ENCODE measurements around the gene NPC1L1. TPM values are rescaled to one million over a fixed set of nuclear protein-coding genes. Genes with fewer than 3 reads are reported as not detected.

The NPC1L1 gene
- total and polyA plus RNA-seq, 7 experiments from 2014 or later: 0.11 to 0.32 (median 0.21) TPM; not detected in 3

DNA sequence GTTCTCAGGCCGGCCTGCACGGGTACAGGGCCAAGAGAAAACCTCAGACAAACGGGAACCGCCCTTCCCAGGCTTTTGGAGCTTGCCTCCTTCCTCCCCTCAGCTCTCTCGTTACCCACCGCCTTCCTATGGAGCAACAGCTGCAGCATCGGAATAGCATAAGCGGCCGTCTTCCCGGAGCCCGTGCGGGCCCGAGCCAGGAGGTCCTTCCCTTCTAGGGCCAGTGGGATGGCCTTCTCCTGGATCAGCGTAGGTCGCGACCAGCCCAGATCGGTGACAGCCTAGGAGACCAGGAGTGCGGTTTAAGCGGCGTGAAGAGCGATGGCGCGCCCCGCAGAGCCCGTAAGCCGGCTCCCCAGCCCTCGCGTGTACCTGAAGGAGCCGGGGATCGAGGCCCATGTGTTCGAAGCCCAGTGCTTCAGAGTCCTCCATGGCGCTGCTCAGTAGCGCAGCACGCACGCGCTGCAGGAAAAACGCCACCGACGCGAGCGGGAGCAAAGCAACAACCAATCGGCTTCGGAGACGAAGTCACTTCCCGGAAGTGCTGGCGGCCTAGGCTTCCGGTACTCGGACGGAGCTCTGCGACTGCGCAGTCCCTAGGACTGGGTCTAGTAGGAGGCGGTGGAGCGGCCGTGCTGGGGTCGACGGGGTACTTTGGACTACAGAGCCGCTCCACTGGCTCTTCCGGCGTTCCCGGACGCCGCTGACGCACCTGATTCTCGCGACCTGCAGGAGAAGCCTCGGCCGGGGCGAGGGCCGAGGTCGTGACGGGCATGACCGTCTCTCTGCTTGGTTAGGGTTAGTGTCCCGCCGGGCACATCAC is 32.5 kb upstream of the NPC1L1 start, which contains the start of gene DDX56:
Gene DDX56 (minus strand): TSS at position 445 of the 823 bp plus-strand sequence. CDS start 13 bp downstream, at position 432.
- Histone ChIP-seq H3K36me3 (ENCODE audit: control insufficient read depth in 2 of 3, insufficient read depth in 3 of 3, low read length in 3 of 3) (peaks cover 21 to 50% (median 41%) of the 10 kb centered on the region in 3 experiments), H3K4me1 (ENCODE audit: control insufficient read depth in 2 of 2, insufficient read depth in 2 of 2, low read length in 2 of 2) (peaks cover 19 to 27% of the 10 kb centered on the region in 2 donors), H3K9me3 (ENCODE audit: control insufficient read depth in 2 of 3, low read length in 3 of 3) (no peaks in the 10 kb centered on the region), H3K4me3 (ENCODE audit: low read length) (peak within 1 kb of the TSS; percentile 95), H3K27me3 (ENCODE audit: control insufficient read depth in 2 of 2, insufficient read depth in 2 of 2, low read length in 2 of 2) (no peaks in the 10 kb centered on the region), H3K27ac (ENCODE audit: low read depth, low read length) (peak within 1 kb of the TSS; percentile 95)
- intact Hi-C loops (cut with micrococcal nuclease): loop anchor here (1.0 to 5.0 kb wide), 10 partner anchors 9 to 556 kb away; partner anchors contain the start of genes NUDCD3 (in 2 of the 2), TMED4 (in 2 of the 2), OGDH (in 1 of the 2) and POLD2 (in 1 of the 2)
- Mint-ChIP-seq H3K4me1 (peaks cover 20 to 48% (median 33%) of the 10 kb centered on the region in 7 donors), H3K27me3 (no peaks in the 10 kb centered on the region), H3K9me3 (no peaks in the 10 kb centered on the region), H3K36me3 (peaks cover 7 to 37% (median 22%) of the 10 kb centered on the region in 5 donors), H3K27ac (peak within 1 kb of the TSS; percentile 92 to 99 (median 98)), H3K4me3 (peak within 1 kb of the TSS; percentile 91 to 98 (median 95))
- CTCF ChIA-PET: interaction anchor here (0.8 to 2.7 kb wide), 3 partner anchors 8 to 347 kb away, joined by 3 to 14 read pairs (median 5); no protein-coding TSS in a partner anchor
- POLR2A ChIA-PET: interaction anchor here (0.6 to 4.5 kb wide), 24 partner anchors 9 to 705 kb away, joined by 3 to 51 read pairs (median 4); partner anchors contain the start of genes H2AZ2, MRPS24, NUDCD3 and OGDH
- ATAC-seq (peak; percentile 97), DNase-seq (peak; percentile 72 to 90 (median 87))

- Mint-ChIP-seq H3K27ac (peak overlapping the region; percentile 92 to 99 (median 98)), H3K36me3 (peaks cover 7 to 46% (median 24%) of the 10 kb centered on the region in 5 donors), H3K4me3 (peak overlapping the region; percentile 91 to 98 (median 95)), H3K27me3 (no peaks in the 10 kb centered on the region), H3K4me1 (peaks cover 20 to 48% (median 33%) of the 10 kb centered on the region in 7 donors), H3K9me3 (no peaks in the 10 kb centered on the region)
- DNase-seq (no peak), ATAC-seq (no peak)
- Histone ChIP-seq H3K27me3 (ENCODE audit: control insufficient read depth in 2 of 2, insufficient read depth in 2 of 2, low read length in 2 of 2) (no peaks in the 10 kb centered on the region), H3K36me3 (ENCODE audit: control insufficient read depth in 2 of 3, insufficient read depth in 3 of 3, low read length in 3 of 3) (peaks cover 21 to 53% (median 50%) of the 10 kb centered on the region in 3 experiments), H3K9me3 (ENCODE audit: control insufficient read depth in 2 of 3, low read length in 3 of 3) (no peaks in the 10 kb centered on the region), H3K27ac (ENCODE audit: low read depth, low read length) (peak overlapping the region; percentile 95), H3K4me3 (ENCODE audit: low read length) (peak overlapping the region; percentile 95), H3K4me1 (ENCODE audit: control insufficient read depth in 2 of 2, insufficient read depth in 2 of 2, low read length in 2 of 2) (peaks cover 19 to 27% of the 10 kb centered on the region in 2 donors)
- ChIA-PET POLR2A (interaction anchor here (0.6 to 4.5 kb wide), 13 partner anchors 8 to 704 kb away, joined by 3 to 51 read pairs (median 5); partner anchors contain the start of genes H2AZ2, MRPS24, NUDCD3 and OGDH), CTCF (interaction anchor here (0.8 to 1.3 kb wide), 3 partner anchors 15 to 563 kb away, joined by 3 to 5 read pairs (median 3); no protein-coding TSS in a partner anchor)
- intact Hi-C loops (cut with micrococcal nuclease): loop anchor here (1.0 to 5.0 kb wide), 4 partner anchors 82 to 555 kb away; partner anchors contain the start of genes NUDCD3 (in 1 of the 2) and POLD2 (in 1 of the 2)
These were observed 31.6 kb upstream of the NPC1L1 start for GRCh38 chr7:44572771-44573170.

- Mint-ChIP-seq H3K27ac (peak overlapping the region in 3 of 9 donors; percentile 13 to 67 (median 32)), H3K4me1 (peaks cover 21 to 47% (median 37%) of the 10 kb centered on the region in 7 donors), H3K27me3 (no peaks in the 10 kb centered on the region), H3K36me3 (peaks cover 7 to 52% (median 22%) of the 10 kb centered on the region in 5 donors), H3K9me3 (no peaks in the 10 kb centered on the region), H3K4me3 (no peak overlapping the region)
- no peak for DNase-seq
- Histone ChIP-seq H3K27me3 (ENCODE audit: control insufficient read depth in 2 of 2, insufficient read depth in 2 of 2, low read length in 2 of 2) (no peaks in the 10 kb centered on the region), H3K4me1 (ENCODE audit: control insufficient read depth in 2 of 2, insufficient read depth in 2 of 2, low read length in 2 of 2) (peaks cover 17 to 23% of the 10 kb centered on the region in 2 donors), H3K36me3 (ENCODE audit: control insufficient read depth in 2 of 3, insufficient read depth in 3 of 3, low read length in 3 of 3) (peaks cover 21 to 74% (median 53%) of the 10 kb centered on the region in 3 experiments), H3K4me3 (ENCODE audit: low read length) (no peak overlapping the region), H3K9me3 (ENCODE audit: control insufficient read depth in 2 of 3, low read length in 3 of 3) (no peaks in the 10 kb centered on the region), H3K27ac (ENCODE audit: low read depth, low read length) (no peak overlapping the region)
- intact Hi-C loops (cut with micrococcal nuclease): loop anchor here in 1 of 2 donors (5.0 kb wide), 2 partner anchors 448 to 553 kb away; partner anchors contain the start of gene POLD2
- ChIA-PET CTCF (interaction anchor here (0.8 kb wide), 1 partner anchor 353 kb away, joined by 4 read pairs; no protein-coding TSS in a partner anchor), POLR2A (interaction anchor here (2.5 to 3.3 kb wide), 2 partner anchors 12 to 80 kb away, joined by 8 to 18 read pairs; partner anchors contain the start of genes NUDCD3 and TMED4)
- ATAC-seq: no peak
These were observed 28.8 kb upstream of the NPC1L1 start for GRCh38 chr7:44569959-44570358.

GRCh38 chr7:44568771-44569560 is 27.8 kb upstream of the NPC1L1 start:
- no peak overlapping the region for H3K4me3 ChIP-seq (ENCODE audit: low read length)
- H3K27me3 ChIP-seq (ENCODE audit: control insufficient read depth in 2 of 2, insufficient read depth in 2 of 2, low read length in 2 of 2): no peaks in the 10 kb centered on the region
- Mint-ChIP-seq H3K27ac (peak overlapping the region in 3 of 9 donors; percentile 19 to 79 (median 51)), H3K27me3 (no peaks in the 10 kb centered on the region), H3K4me1 (peaks cover 15 to 38% (median 29%) of the 10 kb centered on the region in 7 donors), H3K4me3 (no peak overlapping the region), H3K9me3 (no peaks in the 10 kb centered on the region), H3K36me3 (peaks cover 7 to 56% (median 26%) of the 10 kb centered on the region in 5 donors)
- CTCF ChIA-PET: interaction anchor here (5.1 kb wide), 1 partner anchor 328 kb away, joined by 27 read pairs; no protein-coding TSS in a partner anchor
- no peak for ATAC-seq
- H3K36me3 ChIP-seq (ENCODE audit: control insufficient read depth in 2 of 3, insufficient read depth in 3 of 3, low read length in 3 of 3): peaks cover 21 to 84% (median 58%) of the 10 kb centered on the region in 3 experiments
- intact Hi-C loops (cut with micrococcal nuclease): no loop called here
- no peak overlapping the region for H3K27ac ChIP-seq (ENCODE audit: low read depth, low read length)
- H3K9me3 ChIP-seq (ENCODE audit: control insufficient read depth in 2 of 3, low read length in 3 of 3): no peaks in the 10 kb centered on the region
- POLR2A ChIA-PET: interaction anchor here (1.1 to 3.3 kb wide), 4 partner anchors 8 to 79 kb away, joined by 3 to 18 read pairs (median 8); partner anchors contain the start of genes NUDCD3 and TMED4
- no peak for DNase-seq
- peaks cover 11 to 17% of the 10 kb centered on the region in 2 donors for H3K4me1 ChIP-seq (ENCODE audit: control insufficient read depth in 2 of 2, insufficient read depth in 2 of 2, low read length in 2 of 2)

- POLR2A ChIA-PET: interaction anchor here (1.1 to 3.3 kb wide), 3 partner anchors 9 to 14 kb away, joined by 3 to 18 read pairs (median 8); partner anchors contain the start of gene TMED4
- H3K27ac Mint-ChIP-seq: peak overlapping the region in 1 of 9 donors; percentile 26
These were observed 26.8 kb upstream of the NPC1L1 start for GRCh38 chr7:44567884-44568283.

More at GRCh38 chr7:44567884-44568283, 26.8 kb upstream of the NPC1L1 start:
- CTCF ChIA-PET: interaction anchor here (0.6 to 5.1 kb wide), 2 partner anchors 144 to 327 kb away, joined by 3 to 27 read pairs; no protein-coding TSS in a partner anchor
- Mint-ChIP-seq H3K36me3 (peaks cover 7 to 55% (median 26%) of the 10 kb centered on the region in 5 donors), H3K4me1 (peaks cover 12 to 27% (median 25%) of the 10 kb centered on the region in 7 donors), H3K9me3 (no peaks in the 10 kb centered on the region), H3K4me3 (no peak overlapping the region), H3K27me3 (no peaks in the 10 kb centered on the region)
- ATAC-seq (no peak), DNase-seq (no peak)
- Histone ChIP-seq H3K4me1 (ENCODE audit: control insufficient read depth in 2 of 2, insufficient read depth in 2 of 2, low read length in 2 of 2) (peaks cover 8 to 12% of the 10 kb centered on the region in 2 donors), H3K36me3 (ENCODE audit: control insufficient read depth in 2 of 3, insufficient read depth in 3 of 3, low read length in 3 of 3) (peaks cover 21 to 91% (median 57%) of the 10 kb centered on the region in 3 experiments), H3K27ac (ENCODE audit: low read depth, low read length) (no peak overlapping the region), H3K9me3 (ENCODE audit: control insufficient read depth in 2 of 3, low read length in 3 of 3) (no peaks in the 10 kb centered on the region), H3K27me3 (ENCODE audit: control insufficient read depth in 2 of 2, insufficient read depth in 2 of 2, low read length in 2 of 2) (no peaks in the 10 kb centered on the region), H3K4me3 (ENCODE audit: low read length) (no peak overlapping the region)
- intact Hi-C loops (cut with micrococcal nuclease): no loop called here

Measured in naive thymus-derived CD4-positive, alpha-beta T cell (primary cell).